HG02970 (cell line): ENCODE results near the gene VSTM2L.

Experiments used
- ATAC-seq: cut with Tn5 transposase; IDR thresholded peaks from one replicate; pipeline ENCODE4 v1.9.1; 2021; ENCODE audit warnings: mild to moderate bottlenecking, moderate library complexity, moderate number of reproducible peaks; ENCODE audit not compliant: unreplicated experiment, low FRiP score

VSTM2L gene

GRCh38 chr20:37983286-37983685, 80.4 kb downstream of the VSTM2L start:
- no peak for ATAC-seq

DNA sequence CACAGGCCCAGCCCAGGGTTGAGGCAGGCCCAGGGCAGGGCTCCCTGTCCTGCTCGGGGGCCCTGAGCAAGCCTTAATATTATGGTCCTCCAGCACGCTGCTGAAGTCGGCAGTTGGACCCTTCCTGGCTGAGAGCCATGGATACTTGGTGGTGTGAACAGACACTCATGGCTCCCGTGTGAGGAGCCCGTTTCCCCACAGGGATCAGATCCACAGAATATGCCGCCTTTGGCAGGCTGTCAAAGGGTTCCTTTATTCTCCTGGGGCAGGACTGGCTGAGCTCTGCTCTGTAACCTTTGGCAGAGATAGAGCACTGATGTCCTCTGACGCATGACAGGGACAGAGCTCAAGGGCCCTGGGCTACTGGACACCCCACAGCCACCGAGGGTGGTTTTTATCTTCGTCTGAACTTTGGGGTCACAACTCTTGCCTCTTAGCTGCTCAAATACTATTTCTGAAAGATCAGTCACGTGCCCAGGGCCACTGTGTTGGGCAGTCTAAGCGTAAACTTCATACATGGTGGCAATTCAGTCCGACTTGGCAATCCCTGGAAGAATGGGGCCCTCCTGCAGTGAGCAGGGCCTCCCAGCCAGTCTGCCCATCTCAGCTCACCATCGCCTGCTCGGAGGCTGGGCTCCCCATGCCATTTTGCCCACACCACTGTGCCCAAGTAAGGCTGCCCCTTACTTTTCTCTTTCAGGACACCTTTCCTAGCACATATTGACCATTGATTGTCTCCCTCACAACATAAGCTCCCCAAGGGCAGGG, 81.3 kb downstream of the VSTM2L start:
- ATAC-seq, result no peak

DNA sequence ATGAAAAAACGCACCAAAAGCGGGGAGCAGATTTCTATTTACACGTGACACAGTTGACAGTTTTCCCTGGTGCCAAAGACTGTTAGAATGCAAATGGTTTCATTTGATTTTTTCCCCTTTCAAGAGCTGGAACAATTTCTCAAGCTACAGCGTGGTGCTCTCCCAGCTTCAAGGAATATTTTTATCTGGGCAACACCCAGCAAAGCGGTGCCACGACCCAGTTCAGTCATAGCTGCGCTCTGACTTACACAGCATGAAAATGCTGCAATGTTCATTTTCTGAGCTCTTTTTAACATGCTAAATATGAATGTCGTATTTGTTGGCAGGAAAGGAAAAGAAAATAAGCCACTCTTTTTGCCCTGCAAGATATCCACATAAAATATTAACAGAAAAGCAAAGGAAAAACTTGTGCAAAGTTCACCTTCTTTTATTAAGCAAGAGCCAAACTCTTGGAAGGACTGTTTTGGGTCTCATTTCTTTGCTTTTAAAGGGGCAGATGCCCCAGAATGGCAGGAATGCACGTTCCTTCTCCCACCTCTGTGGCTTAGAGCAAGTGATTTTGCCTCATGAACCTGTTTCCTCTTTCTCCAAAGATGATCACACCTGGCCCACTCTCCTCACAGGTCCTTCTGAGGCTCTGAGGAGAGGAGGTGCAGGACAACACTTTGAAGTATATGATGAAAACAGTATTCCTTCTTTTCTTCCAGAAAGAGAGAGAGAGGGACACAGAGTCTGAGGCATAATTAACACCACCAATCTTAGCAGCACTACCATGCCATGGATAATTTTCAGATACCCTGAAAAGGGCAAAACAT, 83.3 kb downstream of the VSTM2L start:
- no peak for ATAC-seq

DNA sequence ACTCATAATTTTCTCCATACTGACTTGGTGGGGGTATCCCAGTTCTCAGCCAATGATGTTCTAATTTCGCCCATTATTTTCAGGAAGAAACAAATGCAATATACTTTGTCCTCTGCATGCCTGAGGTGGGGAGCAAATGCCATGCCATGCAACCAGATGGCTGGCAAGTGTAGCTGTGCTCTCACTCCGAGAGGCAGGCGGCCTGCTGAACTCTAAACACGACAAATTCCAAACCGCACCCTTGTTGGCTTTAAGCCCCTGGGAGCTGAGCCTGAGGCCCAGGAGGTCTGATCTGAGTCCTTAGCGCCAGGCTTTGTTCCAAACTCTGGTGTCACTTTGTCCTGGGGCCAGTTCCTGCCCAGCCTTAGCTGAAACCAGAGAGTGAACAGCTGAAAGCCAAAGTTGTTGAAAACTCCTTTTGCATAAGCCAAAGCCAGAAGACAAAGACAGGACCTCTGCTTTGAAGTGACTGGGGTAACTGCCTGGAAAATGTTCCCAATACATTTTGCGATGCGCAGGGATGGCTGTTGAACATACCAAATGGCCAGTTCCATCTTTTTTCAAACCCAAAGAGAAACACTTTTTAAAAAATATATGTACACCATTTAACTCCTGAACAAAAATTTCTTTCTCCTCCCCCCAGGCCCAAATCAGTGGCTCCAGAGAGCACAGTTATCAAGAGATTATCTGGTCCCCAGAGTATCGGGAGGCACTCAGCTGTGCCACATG, 84.1 kb downstream of the VSTM2L start:
- ATAC-seq, result no peak

GRCh38 chr20:37987602-37988290, 84.8 kb downstream of the VSTM2L start:
- no peak for ATAC-seq

DNA sequence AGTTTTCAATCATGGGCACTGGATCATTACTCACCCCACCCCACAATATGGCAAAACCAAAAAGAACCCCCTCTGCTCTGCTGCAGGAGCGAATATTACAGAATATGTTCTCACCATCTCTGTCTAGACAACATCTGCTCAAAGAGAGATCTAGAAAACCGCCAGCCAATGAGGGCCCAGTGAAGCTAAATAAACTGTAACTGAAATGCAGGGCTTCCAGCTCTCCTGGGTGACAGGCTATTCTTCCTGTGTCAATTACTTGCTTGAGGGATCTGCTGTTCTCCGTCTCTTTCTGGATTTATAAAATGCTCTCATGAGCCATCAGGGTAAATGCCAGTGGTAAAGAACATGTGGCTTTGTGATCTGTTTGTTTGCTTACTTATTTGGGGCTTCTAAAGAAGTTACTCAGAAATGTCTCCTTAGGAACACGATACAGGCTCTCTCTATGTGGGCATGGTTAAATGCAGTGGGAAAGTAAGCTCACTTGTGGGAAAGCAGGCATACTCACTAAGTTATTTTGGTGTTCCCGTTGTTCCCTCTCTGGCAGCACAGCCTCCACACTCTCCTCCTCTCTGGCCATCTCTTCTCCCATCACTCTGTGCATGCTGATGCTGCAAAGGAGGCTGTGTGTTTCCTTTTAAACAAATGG, 85.5 kb downstream of the VSTM2L start:
- no peak for ATAC-seq

DNA sequence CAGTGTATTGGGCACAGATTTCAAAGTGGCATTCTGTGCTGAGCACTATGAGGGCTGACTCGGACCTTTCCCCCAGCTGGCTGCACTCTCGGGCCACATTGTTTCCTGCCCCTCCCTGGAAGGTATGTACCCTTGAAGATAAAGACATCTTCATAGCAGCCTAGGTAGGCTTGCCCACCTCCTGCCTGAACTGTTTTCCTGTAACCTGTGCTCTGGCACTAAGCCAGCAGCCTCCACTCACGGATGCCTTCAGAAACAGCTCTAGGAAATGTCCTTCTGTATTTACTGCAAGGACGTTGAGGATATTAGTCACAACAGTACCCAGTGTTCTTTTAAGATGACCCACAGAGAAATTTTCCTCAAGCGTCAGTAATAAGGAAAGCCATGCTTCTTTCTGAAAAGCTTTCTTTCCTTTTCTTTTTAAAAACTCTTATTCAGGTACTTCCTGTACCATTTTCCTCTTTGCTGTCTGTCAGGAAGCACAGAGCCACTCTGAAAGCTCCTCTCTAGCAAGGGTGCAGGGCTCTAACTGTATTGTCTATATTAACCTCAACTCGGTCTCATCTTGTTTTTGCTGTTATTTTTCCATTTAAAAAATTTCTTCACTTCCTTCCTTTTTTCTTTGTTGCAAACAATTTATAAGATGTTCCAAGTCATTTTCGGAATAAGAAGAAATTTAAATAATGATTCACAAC, 86.8 kb downstream of the VSTM2L start:
- no peak for ATAC-seq

DNA sequence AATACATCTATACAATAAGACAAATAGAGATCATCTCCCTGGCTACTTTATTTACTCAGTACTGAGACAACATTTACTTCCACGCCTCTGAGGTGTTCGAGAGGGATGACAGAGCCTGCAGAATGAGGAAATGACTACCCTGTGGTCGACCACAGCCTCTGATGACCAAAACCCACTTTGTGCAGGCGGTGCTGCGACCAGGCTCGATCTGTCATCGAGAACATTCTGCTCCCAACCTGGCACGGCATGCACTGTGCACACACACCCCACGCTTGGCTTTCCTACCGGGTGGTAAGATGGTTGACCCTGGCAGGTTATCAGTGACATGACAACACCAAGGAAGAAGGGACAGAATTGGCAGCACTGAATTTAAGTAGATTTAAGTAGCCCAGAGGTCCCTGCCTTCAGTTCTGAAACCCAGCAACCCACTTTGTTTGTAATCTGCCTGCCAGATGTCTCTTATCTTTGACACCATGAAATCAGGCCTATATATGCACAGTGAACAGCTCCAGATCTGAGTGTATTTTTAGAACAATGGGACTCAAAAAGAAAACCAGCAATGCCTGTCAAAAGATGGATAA, 87.7 kb downstream of the VSTM2L start:
- ATAC-seq, result peak; percentile 78

DNA sequence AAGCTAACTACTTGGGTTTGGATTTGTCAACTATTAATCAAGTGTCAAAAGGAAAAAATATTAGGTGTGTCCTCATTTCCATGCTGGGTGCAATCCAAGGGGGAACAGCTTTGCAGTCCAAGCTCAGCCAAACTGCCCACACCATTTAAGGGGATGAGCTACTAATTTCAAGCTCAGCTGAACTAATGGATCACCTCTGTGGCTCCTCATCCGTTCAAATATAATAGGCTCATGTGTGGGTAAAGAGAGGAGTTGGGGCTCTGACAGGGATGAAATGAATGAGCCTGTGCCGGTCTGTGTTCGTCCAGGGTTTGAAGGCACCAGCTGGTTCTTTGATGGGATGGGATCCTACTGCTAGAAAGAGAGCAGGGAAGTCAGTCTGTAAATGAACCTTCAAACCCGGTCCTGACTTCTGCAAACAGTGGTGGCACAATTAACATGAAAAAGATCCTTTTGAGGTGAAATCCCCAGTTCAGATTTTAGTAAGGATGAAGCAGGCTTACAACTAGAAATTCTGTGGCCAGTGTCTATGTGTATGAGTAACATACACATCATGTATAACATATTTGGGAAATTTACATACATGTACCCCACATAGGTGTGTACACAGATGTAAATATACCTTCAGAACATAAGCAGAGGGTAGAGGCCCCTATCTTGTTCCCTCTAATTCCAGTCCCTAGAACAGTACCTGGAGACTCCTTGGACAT, 88.4 kb downstream of the VSTM2L start:
- no peak for ATAC-seq

- ATAC-seq, result no peak
Measured at GRCh38 chr20:37991908-37992307, 89.0 kb downstream of the VSTM2L start.

GRCh38 chr20:37992802-37993409, 90.0 kb downstream of the VSTM2L start:
- no peak for ATAC-seq

GRCh38 chr20:37994512-37994911, 91.6 kb downstream of the VSTM2L start:
- no peak for ATAC-seq
